Stimulated activated CD4-positive, alpha-beta T cell treated with anti-CD3 and anti-CD28 coated beads, Interleukin-2, amount 100 ng/mL, for 48 hours (primary cell): ENCODE results near the gene DMRT2.

Experiments used
- DNase-seq, 2 donors: peaks; one replicate each; pipeline ENCODE4 v3.0.0-alpha.2; 2020

The DMRT2 gene

GRCh38 chr9:1050125-1050895, at the start of gene DMRT2:
Gene DMRT2 (plus strand): TSS chr9:1050357. CDS start chr9:1051614, 1,257 bp downstream.
- no peak for DNase-seq

- DNase-seq = no peak
Measured at GRCh38 chr9:1001838-1002237, 48.3 kb upstream of the DMRT2 start.

- DNase-seq = no peak
Measured at GRCh38 chr9:1002678-1003077, 47.5 kb upstream of the DMRT2 start.

GRCh38 chr9:1005043-1005667, 45.0 kb upstream of the DMRT2 start:
- no peak for DNase-seq

GRCh38 chr9:1007312-1007711, 42.8 kb upstream of the DMRT2 start:
- DNase-seq = no peak

GRCh38 chr9:1008216-1008615, 41.9 kb upstream of the DMRT2 start:
- no peak for DNase-seq

GRCh38 chr9:1009101-1009707, 41.0 kb upstream of the DMRT2 start:
- peak; percentile 79 to 85 for DNase-seq

- no peak for DNase-seq
Measured at GRCh38 chr9:1013021-1013420, 37.1 kb upstream of the DMRT2 start.

- DNase-seq = no peak
Measured at GRCh38 chr9:1014225-1014624, 35.9 kb upstream of the DMRT2 start.

- no peak for DNase-seq
Measured at GRCh38 chr9:1014640-1015039, 35.5 kb upstream of the DMRT2 start.

GRCh38 chr9:1018121-1018520, 32.0 kb upstream of the DMRT2 start:
- no peak for DNase-seq

- no peak for DNase-seq
Measured at GRCh38 chr9:1024112-1024511, 26.0 kb upstream of the DMRT2 start.

GRCh38 chr9:1025131-1025530, 25.0 kb upstream of the DMRT2 start:
- no peak for DNase-seq

- DNase-seq = no peak
Measured at GRCh38 chr9:1026219-1026618, 23.9 kb upstream of the DMRT2 start.

GRCh38 chr9:1028501-1029190, 21.5 kb upstream of the DMRT2 start:
- no peak for DNase-seq

GRCh38 chr9:1031951-1032601, 18.1 kb upstream of the DMRT2 start:
- no peak for DNase-seq

- DNase-seq = no peak
Measured at GRCh38 chr9:1034271-1034670, 15.9 kb upstream of the DMRT2 start.

- DNase-seq = no peak
Measured at GRCh38 chr9:1039589-1039988, 10.6 kb upstream of the DMRT2 start.

- DNase-seq = peak in 1 of 2 donors; percentile 44
Measured at GRCh38 chr9:1042466-1042865, 7.7 kb upstream of the DMRT2 start.

GRCh38 chr9:1044643-1045042, 5.5 kb upstream of the DMRT2 start:
- DNase-seq = no peak

GRCh38 chr9:1046639-1047572, 3.3 kb upstream of the DMRT2 start:
- no peak for DNase-seq
